GM23248 (cell line): Measurements from ENCODE around the gene ACTN1.

Experiments
- EZH2 ChIP-seq: fragments of 200-600 bp; sonication (generic); IDR thresholded peaks from 2 replicates; pipeline ENCODE4 v1.6.1; 2018; ENCODE audit warnings: antibody characterized with exemption, mild to moderate bottlenecking; ENCODE audit not compliant: insufficient read depth, poor library complexity, severe bottlenecking
- EZH2phosphoT487 ChIP-seq: fragments of 200-600 bp; sonication (generic); IDR thresholded peaks from 2 replicates; pipeline ENCODE4 v1.6.1; 2018; ENCODE audit warnings: antibody characterized with exemption, moderate library complexity, mild to moderate bottlenecking, low read depth; ENCODE audit not compliant: insufficient read depth

GRCh38 chr14:68928770-68929550 is 50.1 kb downstream of the ACTN1 start:
- no peak for TF ChIP-seq EZH2
- no peak for TF ChIP-seq EZH2phosphoT487
